HG03565 (cell line): ENCODE results near the gene MAMLD1.

ENCODE experiments used
- ATAC-seq: cut with Tn5 transposase; IDR thresholded peaks from one replicate; pipeline ENCODE4 v1.9.1; 2021; ENCODE audit warnings: mild to moderate bottlenecking, moderate library complexity; ENCODE audit not compliant: unreplicated experiment

MAMLD1 gene

GRCh38 chrX:150526692-150527091, 163.6 kb downstream of the MAMLD1 start:
- ATAC-seq, result no peak

GRCh38 chrX:150527108-150527507, 164.0 kb downstream of the MAMLD1 start:
- no peak for ATAC-seq

- no peak for ATAC-seq
These were observed 166.5 kb downstream of the MAMLD1 start for GRCh38 chrX:150529587-150529986.

- ATAC-seq, result no peak
These were observed 167.7 kb downstream of the MAMLD1 start for GRCh38 chrX:150530821-150531220.

GRCh38 chrX:150531467-150531866, 168.3 kb downstream of the MAMLD1 start:
- ATAC-seq, result no peak

GRCh38 chrX:150533863-150534262, 170.7 kb downstream of the MAMLD1 start:
- ATAC-seq, result no peak

- ATAC-seq, result no peak
These were observed 173.5 kb downstream of the MAMLD1 start for GRCh38 chrX:150536455-150537116.

- no peak for ATAC-seq
These were observed 174.7 kb downstream of the MAMLD1 start for GRCh38 chrX:150537851-150538250.

- no peak for ATAC-seq
These were observed 177.8 kb downstream of the MAMLD1 start for GRCh38 chrX:150540965-150541364.

GRCh38 chrX:150542846-150543229, 179.7 kb downstream of the MAMLD1 start:
- peak; percentile 23 for ATAC-seq

- peak; percentile 41 for ATAC-seq
These were observed 180.4 kb downstream of the MAMLD1 start for GRCh38 chrX:150543230-150544155.

GRCh38 chrX:150544222-150544787, 181.2 kb downstream of the MAMLD1 start:
- no peak for ATAC-seq

- no peak for ATAC-seq
These were observed 182.0 kb downstream of the MAMLD1 start for GRCh38 chrX:150544835-150545770.

GRCh38 chrX:150546711-150547153, 183.6 kb downstream of the MAMLD1 start:
- no peak for ATAC-seq

GRCh38 chrX:150547375-150548115, 184.4 kb downstream of the MAMLD1 start:
- ATAC-seq, result no peak

GRCh38 chrX:150548251-150548650, 185.1 kb downstream of the MAMLD1 start:
- ATAC-seq, result no peak

GRCh38 chrX:150548684-150549083, 185.6 kb downstream of the MAMLD1 start:
- no peak for ATAC-seq

GRCh38 chrX:150551963-150552362, 188.8 kb downstream of the MAMLD1 start:
- ATAC-seq, result no peak

GRCh38 chrX:150558424-150558823, 195.3 kb downstream of the MAMLD1 start:
- ATAC-seq, result no peak
